Lung (tissue), 12 donors: ENCODE measurements around the gene YBX2. TPM values are rescaled to one million over a fixed set of nuclear protein-coding genes. Genes with fewer than 3 reads are reported as not detected.
A peak's percentile ranks its signal among the peaks of the same experiment; 100 is the strongest.
"Not testable (repeated sequence)": the region's sequence is repeated elsewhere in the genome, so short reads cannot be mapped to it uniquely, and the experiment has no call there.

Experiments
- ATAC-seq: fragments of 200-7000 bp; cut with Tn5 transposase; one replicate; pipeline ENCODE4 v1.9.1; 2020; ENCODE audit warnings: moderate number of reproducible peaks; ENCODE audit not compliant: insufficient read depth, low FRiP score
- DNase-seq, 3 donors: peaks; one replicate each; pipeline ENCODE4 v3.0.0-alpha.2; 2013 to 2017
- H3K27ac ChIP-seq, 2 donors: one replicate each; pipeline ENCODE4 v1.5.1; 2013; ENCODE audit warnings: mild to moderate bottlenecking in 2 of 2, moderate library complexity in 2 of 2, control low read depth in 1 of 2, inconsistent platforms in 1 of 2, low read depth in 1 of 2, low read length in 1 of 2
- H3K27me3 ChIP-seq, 3 donors: one replicate each; pipeline ENCODE4 v1.5.1; 2013; ENCODE audit warnings: low read length in 2 of 3; ENCODE audit not compliant: control insufficient read depth in 3 of 3, insufficient read depth in 3 of 3
- H3K36me3 ChIP-seq, 4 donors: one replicate each; pipeline ENCODE4 v1.5.1; 2013; ENCODE audit warnings: low read length in 4 of 4, mild to moderate bottlenecking in 1 of 4, moderate library complexity in 1 of 4; ENCODE audit not compliant: control insufficient read depth in 4 of 4, insufficient read depth in 4 of 4
- H3K4me1 ChIP-seq, 5 donors: one replicate each; pipeline ENCODE4 v1.5.1; 2013; ENCODE audit warnings: low read length in 5 of 5, mild to moderate bottlenecking in 2 of 5, moderate library complexity in 1 of 5; ENCODE audit not compliant: control insufficient read depth in 5 of 5, insufficient read depth in 5 of 5
- H3K4me3 ChIP-seq: one replicate; pipeline ENCODE4 v1.5.1; 2013; ENCODE audit warnings: mild to moderate bottlenecking, control low read depth, moderate library complexity
- H3K9ac ChIP-seq, 2 donors: one replicate each; pipeline ENCODE4 v1.5.1; 2013; ENCODE audit warnings: low read length in 2 of 2, control low read depth in 1 of 2; ENCODE audit not compliant: insufficient read depth in 1 of 2
- H3K9me3 ChIP-seq, 4 donors: one replicate each; pipeline ENCODE4 v1.5.1; 2013; ENCODE audit warnings: low read length in 3 of 4, mild to moderate bottlenecking in 1 of 4, moderate library complexity in 1 of 4; ENCODE audit not compliant: control insufficient read depth in 4 of 4, insufficient read depth in 3 of 4
- WGBS, 2 donors: extraction: QIAGEN DNeasy Blood & Tissue Kit; methylation state at CpG; one replicate each; pipeline ENCODE4 v1.1.7; 2013; 5-methylcytosine and 5-hydroxymethylcytosine counted together
- polyA plus RNA-seq, 2 donors: library from polyadenylated mRNA; stranded (reverse); fragments of 200-250 nt; gene quantifications; one replicate each; pipeline ENCODE4 v1.2.1, GENCODE V29; 2013
- total RNA-seq, 2 donors: library from RNA; depleted of rRNA in 1 of 2; stranded (reverse); fragments of >200 nt in 1 of 2; gene quantifications; one replicate each; pipeline ENCODE4 v1.2.1, GENCODE V29; 2014 to 2021
- TF ChIP-seq, protein P1 (sequence below): IDR thresholded peaks from 2 replicates; pipeline ENCODE4 v1.5.1; 2012; ENCODE audit warnings: mild to moderate bottlenecking; ENCODE audit errors: control extremely low read depth, extremely low read depth
- donor health status: control.
- donor health status: control.
- donor health status: Bipolar disorder and iron deficiency.
- donor health status: healthy.
- donor health status: DM: yes; HTN: yes; CAD: no.

YBX2 gene
- total and polyA plus RNA-seq, 4 donors = 0.03 to 0.57 (median 0.40) TPM

DNA sequence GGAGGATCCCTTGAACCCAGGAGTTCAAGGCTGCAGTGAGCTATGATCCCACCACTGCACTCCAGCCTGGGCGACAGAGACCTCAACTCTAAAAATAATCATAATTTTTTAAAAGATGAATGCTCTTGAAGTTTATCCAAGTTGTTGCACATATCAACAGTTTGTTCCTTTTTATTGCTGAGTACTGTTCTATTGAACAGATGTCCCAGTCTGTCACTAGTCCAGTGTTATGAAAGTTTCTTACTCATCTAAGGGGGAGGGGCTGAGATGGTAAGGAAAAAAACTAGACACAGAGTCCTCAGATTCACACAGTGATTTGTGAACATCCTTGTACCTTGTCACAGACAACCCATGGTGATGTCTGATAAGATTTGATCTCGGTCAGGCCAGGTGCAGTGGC is 45.7 kb upstream of the YBX2 start:
- no peaks in the 10 kb centered on the region for H3K36me3 ChIP-seq

DNA sequence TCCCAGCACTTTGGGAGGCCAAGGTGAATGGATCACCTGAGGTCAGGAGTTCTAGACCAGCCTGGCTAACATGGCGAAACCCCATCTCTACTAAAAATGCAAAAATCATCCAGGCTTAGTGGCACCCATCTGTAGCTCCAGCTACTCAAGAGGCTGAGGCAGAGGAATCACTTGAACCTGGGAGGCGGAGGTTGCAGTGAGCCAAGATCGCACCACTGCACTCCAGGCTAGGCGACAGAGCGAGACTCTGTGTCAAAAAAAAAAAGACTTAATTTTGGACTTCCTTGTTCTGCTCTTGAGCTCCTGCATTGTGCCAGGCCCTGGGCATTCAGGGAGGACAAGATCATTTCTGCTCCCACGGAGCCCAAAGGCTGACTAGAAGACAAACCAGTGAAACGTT is 43.2 kb upstream of the YBX2 start:
- H3K27me3 ChIP-seq, H3K9me3 ChIP-seq, H3K9ac ChIP-seq, ATAC-seq, DNase-seq, H3K4me3 ChIP-seq, H3K27ac ChIP-seq, H3K4me1 ChIP-seq, H3K36me3 ChIP-seq: not testable (repeated sequence)
- 46 to 57% methylated on average over 7 of the region's 7 CpGs for WGBS, 2 donors

More for the DNA sequence above, 45.7 kb upstream of the YBX2 start:
- ATAC-seq (peak; percentile 13), DNase-seq (no peak)
- no peak overlapping the region for H3K4me3 ChIP-seq
- WGBS, 2 donors = 84 to 88% methylated on average over 2 of the region's 2 CpGs
- H3K9ac ChIP-seq = no peak overlapping the region
- peaks cover 0 to 3% (median 0%) of the 10 kb centered on the region in 5 donors for H3K4me1 ChIP-seq
- H3K27ac ChIP-seq = no peak overlapping the region
- TF ChIP-seq, protein P1, sequence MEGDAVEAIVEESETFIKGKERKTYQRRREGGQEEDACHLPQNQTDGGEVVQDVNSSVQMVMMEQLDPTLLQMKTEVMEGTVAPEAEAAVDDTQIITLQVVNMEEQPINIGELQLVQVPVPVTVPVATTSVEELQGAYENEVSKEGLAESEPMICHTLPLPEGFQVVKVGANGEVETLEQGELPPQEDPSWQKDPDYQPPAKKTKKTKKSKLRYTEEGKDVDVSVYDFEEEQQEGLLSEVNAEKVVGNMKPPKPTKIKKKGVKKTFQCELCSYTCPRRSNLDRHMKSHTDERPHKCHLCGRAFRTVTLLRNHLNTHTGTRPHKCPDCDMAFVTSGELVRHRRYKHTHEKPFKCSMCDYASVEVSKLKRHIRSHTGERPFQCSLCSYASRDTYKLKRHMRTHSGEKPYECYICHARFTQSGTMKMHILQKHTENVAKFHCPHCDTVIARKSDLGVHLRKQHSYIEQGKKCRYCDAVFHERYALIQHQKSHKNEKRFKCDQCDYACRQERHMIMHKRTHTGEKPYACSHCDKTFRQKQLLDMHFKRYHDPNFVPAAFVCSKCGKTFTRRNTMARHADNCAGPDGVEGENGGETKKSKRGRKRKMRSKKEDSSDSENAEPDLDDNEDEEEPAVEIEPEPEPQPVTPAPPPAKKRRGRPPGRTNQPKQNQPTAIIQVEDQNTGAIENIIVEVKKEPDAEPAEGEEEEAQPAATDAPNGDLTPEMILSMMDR = no peak
- H3K27me3 ChIP-seq = peaks cover 0 to 3% (median 0%) of the 10 kb centered on the region in 3 donors
- H3K9me3 ChIP-seq = no peaks in the 10 kb centered on the region

DNA sequence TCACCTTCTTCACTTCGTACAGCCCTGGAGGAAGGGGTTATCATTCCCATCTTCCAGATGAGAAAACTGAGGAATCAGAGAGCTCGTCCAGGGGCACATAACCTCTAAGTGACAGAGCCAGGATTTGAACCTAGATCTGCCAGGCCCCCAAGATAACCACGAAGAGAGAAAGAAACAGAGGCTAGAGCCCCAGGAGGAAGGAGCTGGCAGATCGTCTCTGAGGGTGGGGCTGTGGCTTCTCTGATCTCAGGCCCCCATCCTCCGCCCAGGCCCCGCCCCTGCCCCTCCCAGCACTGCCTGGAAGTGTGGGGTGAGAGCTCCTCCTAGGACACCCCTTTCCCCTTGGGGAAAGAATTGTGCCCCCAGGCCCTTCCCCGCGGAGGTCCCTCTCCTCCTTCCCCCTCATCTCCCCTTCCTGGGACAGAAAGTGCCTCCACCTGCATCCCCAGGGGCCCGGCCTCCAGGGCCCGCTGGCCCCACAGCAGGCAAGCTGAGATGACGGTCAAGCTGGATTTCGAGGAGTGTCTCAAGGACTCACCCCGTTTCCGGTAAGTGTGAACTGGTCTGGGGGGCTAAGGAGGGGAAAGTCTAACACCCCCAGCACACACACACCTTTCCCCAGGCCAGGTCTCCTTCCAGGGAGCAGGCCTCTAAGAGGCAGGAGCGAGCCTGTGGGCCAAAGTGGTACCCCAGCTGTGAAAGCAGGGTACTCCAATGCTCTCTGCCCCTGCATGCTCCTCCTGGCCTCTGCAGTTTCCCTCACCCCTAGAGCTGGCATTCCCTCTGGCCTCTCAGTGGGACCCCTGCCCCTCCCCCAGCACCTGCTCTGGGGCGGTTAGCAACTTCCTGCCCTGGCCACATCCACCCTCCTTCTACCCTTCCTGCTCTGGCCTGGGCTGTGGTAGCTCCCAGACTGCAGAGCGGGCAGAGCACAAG is 42.1 kb upstream of the YBX2 start, which contains the start of gene ACAP1:
Gene ACAP1, plus strand, starts transcription at position 290 of the 936 bp plus-strand sequence. Its CDS starts 206 bp downstream, at position 496.
- TF ChIP-seq, protein P1 = no peak
- peak within 1 kb of the TSS; percentile 32 for H3K4me3 ChIP-seq
- 21 to 34% methylated on average over 17 of the region's 17 CpGs for WGBS, 2 donors

GRCh38 chr17:7335765-7336164 is 41.3 kb upstream of the YBX2 start:
- not testable (repeated sequence) for H3K4me3 ChIP-seq, H3K9ac ChIP-seq, H3K36me3 ChIP-seq, H3K27me3 ChIP-seq, H3K9me3 ChIP-seq, DNase-seq, H3K27ac ChIP-seq, ATAC-seq, H3K4me1 ChIP-seq
- 83 to 85% methylated on average over 13 of the region's 13 CpGs for WGBS, 2 donors

More for the DNA sequence above, 42.1 kb upstream of the YBX2 start, which contains the start of gene ACAP1:
- Histone ChIP-seq H3K27ac (peak within 1 kb of the TSS in 1 of 2 donors; percentile 45), H3K36me3 (no peaks in the 10 kb centered on the region), H3K9me3 (no peaks in the 10 kb centered on the region), H3K4me1 (peaks cover 0 to 3% (median 0%) of the 10 kb centered on the region in 5 donors), H3K27me3 (peaks cover 0 to 3% (median 0%) of the 10 kb centered on the region in 3 donors), H3K9ac (no peak within 1 kb of the TSS)
- ATAC-seq (peak; percentile 50), DNase-seq (no peak)
